Neuronal stem cell (in vitro differentiated cells): ENCODE measurements around the gene EQTN.

Experiments used
- DNase-seq: peaks from one replicate; pipeline ENCODE4 v3.0.0-alpha.2; 2013; ENCODE audit warnings: low spot score
- H2AFZ ChIP-seq: one replicate; pipeline ENCODE4 v1.6.1; 2013; ENCODE audit warnings: mild to moderate bottlenecking, low read length, inconsistent platforms
- H2AK5ac ChIP-seq: 2 replicates; pipeline ENCODE4 v1.6.1; 2013; ENCODE audit warnings: low read depth, mild to moderate bottlenecking, inconsistent platforms, low read length, moderate library complexity, mixed read lengths
- H2BK120ac ChIP-seq: 2 replicates; pipeline ENCODE4 v1.6.1; 2013; ENCODE audit warnings: low read depth, mild to moderate bottlenecking, inconsistent platforms, low read length, moderate library complexity, mixed read lengths
- H2BK12ac ChIP-seq: one replicate; pipeline ENCODE4 v1.6.1; 2013; ENCODE audit warnings: low read length, inconsistent platforms
- H2BK15ac ChIP-seq: 2 replicates; pipeline ENCODE4 v1.6.1; 2013; ENCODE audit warnings: mild to moderate bottlenecking, low read length, inconsistent platforms, mixed read lengths
- H2BK5ac ChIP-seq: one replicate; pipeline ENCODE4 v1.6.1; 2013; ENCODE audit warnings: inconsistent platforms, mild to moderate bottlenecking, low read length, moderate library complexity
- H3K14ac ChIP-seq: one replicate; pipeline ENCODE4 v1.6.1; 2013; ENCODE audit warnings: low read length, inconsistent platforms
- H3K18ac ChIP-seq: 2 replicates; pipeline ENCODE4 v1.6.1; 2013; ENCODE audit warnings: low read length, inconsistent platforms
- H3K23ac ChIP-seq: 2 replicates; pipeline ENCODE4 v1.6.1; 2013; ENCODE audit warnings: low read depth, mild to moderate bottlenecking, mixed read lengths, low read length, inconsistent platforms; ENCODE audit not compliant: poor library complexity
- H3K27ac ChIP-seq: replicated peaks from 3 replicates; pipeline ENCODE4 v1.5.1; 2013; ENCODE audit warnings: low read length, inconsistent platforms
- H3K27me3 ChIP-seq, 3 experiments: 2 replicates each; pipeline ENCODE4 v1.6.1; 2013; ENCODE audit warnings: low read length in 3 of 3, mild to moderate bottlenecking in 2 of 3, inconsistent platforms in 1 of 3, low read depth in 1 of 3, mixed read lengths in 1 of 3, moderate library complexity in 1 of 3; ENCODE audit not compliant: control insufficient read depth in 3 of 3, insufficient read depth in 3 of 3
- H3K36me3 ChIP-seq, 2 donors: replicated peaks in 1 of 2; 2 replicates each; pipeline ENCODE4 v1.6.1; 2013; ENCODE audit warnings: low read length in 2 of 2; ENCODE audit not compliant: control insufficient read depth in 2 of 2, insufficient read depth in 2 of 2
- H3K4ac ChIP-seq: 2 replicates; pipeline ENCODE4 v1.6.1; 2013; ENCODE audit warnings: inconsistent platforms, mild to moderate bottlenecking, low read length, moderate library complexity
- H3K4me1 ChIP-seq, 2 donors: 1 replicate in 1 of 2; 2 replicates in 1 of 2; pipeline ENCODE4 v1.6.1; 2013; ENCODE audit warnings: low read length in 2 of 2, low read depth in 1 of 2; ENCODE audit not compliant: control insufficient read depth in 2 of 2, insufficient read depth in 1 of 2
- H3K4me2 ChIP-seq: one replicate; pipeline ENCODE4 v1.6.1; 2013; ENCODE audit warnings: mild to moderate bottlenecking, low read length, inconsistent platforms; ENCODE audit not compliant: insufficient read depth, poor library complexity, severe bottlenecking
- H3K4me3 ChIP-seq, 2 donors: 2 replicates each; pipeline ENCODE4 v1.5.1; 2013; ENCODE audit warnings: low read length in 2 of 2, mild to moderate bottlenecking in 2 of 2, inconsistent platforms in 1 of 2, moderate library complexity in 1 of 2
- H3K79me1 ChIP-seq: one replicate; pipeline ENCODE4 v1.6.1; 2013; ENCODE audit warnings: low read depth, mild to moderate bottlenecking, inconsistent platforms, low read length, moderate library complexity
- H3K9ac ChIP-seq: one replicate; pipeline ENCODE4 v1.6.1; 2013; ENCODE audit warnings: mild to moderate bottlenecking, low read depth, low read length, inconsistent platforms; ENCODE audit not compliant: poor library complexity
- H3K9me3 ChIP-seq, 2 donors: replicated peaks in 1 of 2; 2 replicates each; pipeline versions ENCODE3 to v1.6.1; 2013; ENCODE audit warnings: low read length in 2 of 2, mild to moderate bottlenecking in 2 of 2, inconsistent platforms in 1 of 2, low read depth in 1 of 2, mixed read lengths in 1 of 2, moderate library complexity in 1 of 2; ENCODE audit not compliant: control insufficient read depth in 2 of 2, insufficient read depth in 1 of 2
- H4K8ac ChIP-seq: one replicate; pipeline ENCODE4 v1.6.1; 2013; ENCODE audit warnings: low read depth, mild to moderate bottlenecking, inconsistent platforms, low read length, moderate library complexity
- H4K91ac ChIP-seq: one replicate; pipeline ENCODE4 v1.6.1; 2013; ENCODE audit warnings: low read length, low read depth, mild to moderate bottlenecking, inconsistent platforms; ENCODE audit not compliant: poor library complexity
- WGBS, 2 donors: extraction: QIAGEN DNeasy Blood & Tissue Kit; methylation state at CpG; one replicate each; pipeline ENCODE4 v1.1.7; 2013; ENCODE audit warnings: missing lambda C conversion rate in 2 of 2, mixed read lengths in 1 of 2; ENCODE audit not compliant: insufficient read length in 2 of 2, insufficient replicate concordance in 1 of 2; ENCODE audit errors: extremely low coverage in 2 of 2; 5-methylcytosine and 5-hydroxymethylcytosine counted together

Gene EQTN

GRCh38 chr9:27303219-27303618, 6.3 kb upstream of the EQTN start:
- H3K9ac ChIP-seq: no peak overlapping the region
- no peaks in the 10 kb centered on the region for H3K79me1 ChIP-seq
- peaks cover 0 to 6% of the 10 kb centered on the region in 2 donors for H3K4me1 ChIP-seq
- no peak overlapping the region for H2BK15ac ChIP-seq
- no peak overlapping the region for H2BK12ac ChIP-seq
- no peak overlapping the region for H3K23ac ChIP-seq
- peak overlapping the region; percentile 89 for H2AFZ ChIP-seq
- no peak for DNase-seq
- H3K4me2 ChIP-seq: no peak overlapping the region
- H3K36me3 ChIP-seq: no peaks in the 10 kb centered on the region
- peaks cover 1 to 3% of the 10 kb centered on the region in 2 donors for H3K9me3 ChIP-seq
- H4K8ac ChIP-seq: no peak overlapping the region
- no peak overlapping the region for H3K18ac ChIP-seq
- no peak overlapping the region for H2AK5ac ChIP-seq
- WGBS, 2 donors: no CpG with 5 or more reads among the region's 6 CpGs
- H3K27me3 ChIP-seq: no peaks in the 10 kb centered on the region
- H3K4me3 ChIP-seq: no peak overlapping the region
- no peak overlapping the region for H2BK5ac ChIP-seq
- no peak overlapping the region for H2BK120ac ChIP-seq
- no peak overlapping the region for H3K4ac ChIP-seq
- no peak overlapping the region for H3K27ac ChIP-seq
- H3K14ac ChIP-seq: no peak overlapping the region
- H4K91ac ChIP-seq: no peak overlapping the region

- no CpG with 5 or more reads among the region's 2 CpGs for WGBS, 2 donors
- H2BK5ac ChIP-seq: no peak overlapping the region
These were observed 3.0 kb downstream of the EQTN start for GRCh38 chr9:27293996-27294395.

GRCh38 chr9:27292659-27293405, 4.1 kb downstream of the EQTN start:
- Histone ChIP-seq H3K36me3 (no peaks in the 10 kb centered on the region), H2BK120ac (no peak overlapping the region), H2AFZ (no peak overlapping the region), H3K9me3 (peaks cover 0 to 4% of the 10 kb centered on the region in 2 donors), H2BK15ac (no peak overlapping the region), H2BK12ac (no peak overlapping the region), H2AK5ac (no peak overlapping the region), H4K91ac (no peak overlapping the region), H3K23ac (no peak overlapping the region), H3K9ac (no peak overlapping the region), H3K4ac (no peak overlapping the region), H3K18ac (no peak overlapping the region), H2BK5ac (no peak overlapping the region), H3K79me1 (no peaks in the 10 kb centered on the region), H3K27me3 (no peaks in the 10 kb centered on the region), H3K4me3 (no peak overlapping the region), H3K27ac (no peak overlapping the region), H4K8ac (no peak overlapping the region), H3K14ac (no peak overlapping the region), H3K4me1 (no peaks in the 10 kb centered on the region), H3K4me2 (no peak overlapping the region)
- WGBS, 2 donors: no CpG with 5 or more reads among the region's 7 CpGs
- DNase-seq: no peak

More at GRCh38 chr9:27293996-27294395, 3.0 kb downstream of the EQTN start:
- no peak overlapping the region for H2AFZ ChIP-seq
- H3K9ac ChIP-seq: no peak overlapping the region
- no peaks in the 10 kb centered on the region for H3K27me3 ChIP-seq
- no peak overlapping the region for H3K23ac ChIP-seq
- DNase-seq: no peak
- H2BK12ac ChIP-seq: no peak overlapping the region
- H4K8ac ChIP-seq: no peak overlapping the region
- H4K91ac ChIP-seq: no peak overlapping the region
- H3K27ac ChIP-seq: no peak overlapping the region
- H3K36me3 ChIP-seq: no peaks in the 10 kb centered on the region
- H3K4me1 ChIP-seq: no peaks in the 10 kb centered on the region
- H3K9me3 ChIP-seq: peaks cover 0 to 4% of the 10 kb centered on the region in 2 donors
- no peak overlapping the region for H2AK5ac ChIP-seq
- H3K4me3 ChIP-seq: no peak overlapping the region
- H3K79me1 ChIP-seq: no peaks in the 10 kb centered on the region
- H3K18ac ChIP-seq: no peak overlapping the region
- no peak overlapping the region for H3K4me2 ChIP-seq
- H2BK15ac ChIP-seq: no peak overlapping the region
- H2BK120ac ChIP-seq: no peak overlapping the region
- no peak overlapping the region for H3K4ac ChIP-seq
- no peak overlapping the region for H3K14ac ChIP-seq

GRCh38 chr9:27291292-27291691, 5.7 kb downstream of the EQTN start:
- peaks cover 0 to 4% of the 10 kb centered on the region in 2 donors for H3K9me3 ChIP-seq
- no peak overlapping the region for H3K4me2 ChIP-seq
- DNase-seq: no peak
- H3K36me3 ChIP-seq: no peaks in the 10 kb centered on the region
- H3K4me3 ChIP-seq: no peak overlapping the region
- no peak overlapping the region for H3K9ac ChIP-seq
- no peaks in the 10 kb centered on the region for H3K4me1 ChIP-seq
- H3K18ac ChIP-seq: no peak overlapping the region
- H2BK120ac ChIP-seq: no peak overlapping the region
- H3K79me1 ChIP-seq: no peaks in the 10 kb centered on the region
- H3K4ac ChIP-seq: no peak overlapping the region
- H3K14ac ChIP-seq: no peak overlapping the region
- H2BK12ac ChIP-seq: no peak overlapping the region
- H4K91ac ChIP-seq: no peak overlapping the region
- no peak overlapping the region for H2BK5ac ChIP-seq
- H2AK5ac ChIP-seq: no peak overlapping the region
- H3K27me3 ChIP-seq: no peaks in the 10 kb centered on the region
- no peak overlapping the region for H2AFZ ChIP-seq
- H3K23ac ChIP-seq: no peak overlapping the region
- no peak overlapping the region for H3K27ac ChIP-seq
- no peak overlapping the region for H4K8ac ChIP-seq
- H2BK15ac ChIP-seq: no peak overlapping the region
- WGBS, 2 donors: no CpG with 5 or more reads among the region's 8 CpGs
